GM18867 (cell line): ENCODE data around the gene IRAG1.
"Not testable (repeated sequence)": the region's sequence is repeated elsewhere in the genome, so short reads cannot be mapped to it uniquely, and the experiment has no call there.

Experiments used
- ATAC-seq: cut with Tn5 transposase; IDR thresholded peaks from one replicate; pipeline ENCODE4 v1.9.1; 2021; ENCODE audit warnings: mild to moderate bottlenecking, moderate library complexity; ENCODE audit not compliant: unreplicated experiment

IRAG1 gene

DNA sequence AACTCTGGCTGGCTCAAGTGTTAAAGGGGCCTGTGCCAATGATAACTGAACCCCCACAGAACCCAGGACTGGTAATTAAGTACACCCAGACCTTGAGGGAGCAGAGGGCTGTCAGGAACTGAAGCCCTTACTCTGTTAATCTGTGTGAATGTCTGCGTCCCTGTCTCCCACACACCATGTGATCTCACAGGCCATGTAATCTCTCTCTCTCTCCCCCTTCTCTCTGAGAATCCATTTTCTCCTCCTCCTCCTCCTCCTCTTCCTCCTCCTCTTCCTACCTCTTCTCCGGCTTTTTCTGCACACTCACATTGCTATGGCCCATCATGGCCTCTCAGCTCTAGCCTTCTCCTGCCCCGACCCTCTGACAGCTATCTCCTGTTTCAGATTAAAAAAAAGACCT lies 14.6 kb upstream of the IRAG1 start:
- ATAC-seq: no peak

DNA sequence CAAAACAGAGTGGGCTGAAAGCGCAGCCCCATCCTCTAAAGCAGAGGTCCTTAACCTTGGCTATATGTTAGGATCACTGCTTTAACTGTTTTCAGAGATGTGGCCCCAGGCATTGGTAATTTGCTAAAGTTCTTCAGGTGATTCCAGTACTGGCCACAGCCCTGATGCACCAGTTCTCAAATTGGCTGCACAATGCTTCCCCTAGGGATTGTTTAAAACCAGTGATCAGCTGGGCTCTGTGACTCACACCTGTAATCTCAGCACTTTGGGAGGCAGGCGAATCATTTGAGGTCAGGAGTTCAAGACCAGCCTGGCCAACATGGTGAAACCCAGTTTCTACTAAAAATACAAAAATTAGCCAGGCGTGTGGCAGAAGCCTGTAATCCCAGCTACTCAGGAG lies 8.4 kb upstream of the IRAG1 start:
- no peak for ATAC-seq

DNA sequence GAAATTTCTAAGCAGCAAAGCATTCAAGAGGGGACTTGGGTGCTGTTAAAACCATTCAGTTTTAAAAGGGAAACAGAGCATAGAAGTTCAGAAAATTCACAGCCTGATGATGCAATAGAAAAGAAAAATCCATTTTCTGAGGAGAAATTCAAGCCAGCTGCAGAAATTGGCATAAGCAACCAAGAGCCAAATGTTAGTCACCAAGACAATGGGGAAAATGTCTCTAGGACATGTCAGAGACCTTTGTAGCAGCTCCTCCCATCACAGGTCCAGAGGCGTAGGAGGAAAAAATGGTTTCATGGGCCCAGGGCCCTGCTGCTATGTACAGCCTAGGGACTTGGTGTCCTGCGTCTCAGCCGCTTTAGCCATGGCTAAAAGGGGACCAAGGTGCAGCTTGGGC lies 5.5 kb upstream of the IRAG1 start:
- ATAC-seq: no peak

DNA sequence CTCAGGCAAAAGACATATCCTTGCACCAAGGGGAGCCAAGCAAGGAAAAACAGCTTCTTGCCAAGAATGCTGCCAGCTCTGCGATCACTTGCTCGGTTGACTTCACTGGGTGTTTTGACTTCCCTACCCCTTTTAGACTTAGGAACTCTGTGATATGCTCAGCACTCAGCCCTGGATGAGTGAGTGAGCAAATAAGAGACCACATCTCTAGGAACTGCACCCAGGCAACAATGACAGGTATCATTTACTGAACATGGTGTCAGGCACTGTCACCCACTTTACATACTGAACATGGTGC lies 3.7 kb upstream of the IRAG1 start:
- no peak for ATAC-seq

DNA sequence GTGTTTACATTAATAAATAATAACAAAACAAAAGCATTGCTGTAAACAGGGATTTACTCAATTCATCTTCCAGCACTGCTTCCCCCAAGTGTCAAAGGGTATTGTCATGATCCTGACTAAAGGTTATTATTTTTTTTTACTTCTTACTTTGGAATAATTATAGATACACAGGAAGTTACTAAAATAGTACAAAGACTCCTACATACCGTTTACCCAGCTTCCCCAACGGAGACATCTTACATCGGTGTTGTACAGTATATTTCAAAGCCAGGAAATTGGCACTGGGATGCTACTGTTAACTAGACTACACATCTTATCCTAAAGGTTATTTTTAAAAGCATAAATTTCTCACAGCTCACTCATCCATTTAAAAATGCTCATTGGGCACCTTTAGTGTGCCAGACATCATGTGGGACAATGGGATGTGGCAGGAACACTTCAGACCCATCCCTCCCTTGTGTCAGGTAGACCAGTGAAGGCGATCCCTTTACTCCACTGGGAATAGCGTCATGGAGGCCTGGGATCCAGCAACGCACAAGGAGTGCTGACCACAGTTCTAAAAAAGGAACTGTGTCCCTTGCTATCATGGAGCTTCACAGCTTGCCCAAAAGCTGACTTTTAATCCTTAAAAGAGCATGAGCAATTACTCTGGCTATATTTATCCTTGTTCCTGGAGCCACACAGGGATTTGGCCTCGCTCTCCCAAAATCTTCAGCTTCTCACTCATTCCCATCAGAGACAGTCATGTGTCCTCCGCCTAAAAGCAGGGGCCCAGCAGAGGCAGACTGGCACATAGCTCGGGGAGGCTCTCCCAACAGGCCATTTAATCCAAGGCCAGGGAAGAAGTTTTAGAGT lies 3.1 kb upstream of the IRAG1 start:
- no peak for ATAC-seq

DNA sequence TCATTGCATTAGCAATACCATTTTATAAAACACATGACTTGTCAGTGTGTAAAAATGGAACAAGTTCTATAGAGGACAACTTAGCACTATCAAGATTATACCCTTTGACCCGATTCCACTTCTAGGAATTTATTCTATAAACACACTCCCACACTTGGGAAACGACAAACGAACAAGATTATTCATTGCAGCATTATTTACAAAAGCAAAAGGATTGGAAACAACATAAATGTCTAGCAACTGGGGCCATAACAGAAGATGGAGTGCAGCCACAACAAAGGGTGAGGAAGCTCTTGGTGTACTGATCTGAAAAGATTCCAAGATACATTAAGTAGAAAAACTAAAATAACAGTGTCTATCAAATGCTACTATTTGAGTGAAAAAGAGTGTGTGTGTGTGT lies 2.3 kb upstream of the IRAG1 start:
- no peak for ATAC-seq

DNA sequence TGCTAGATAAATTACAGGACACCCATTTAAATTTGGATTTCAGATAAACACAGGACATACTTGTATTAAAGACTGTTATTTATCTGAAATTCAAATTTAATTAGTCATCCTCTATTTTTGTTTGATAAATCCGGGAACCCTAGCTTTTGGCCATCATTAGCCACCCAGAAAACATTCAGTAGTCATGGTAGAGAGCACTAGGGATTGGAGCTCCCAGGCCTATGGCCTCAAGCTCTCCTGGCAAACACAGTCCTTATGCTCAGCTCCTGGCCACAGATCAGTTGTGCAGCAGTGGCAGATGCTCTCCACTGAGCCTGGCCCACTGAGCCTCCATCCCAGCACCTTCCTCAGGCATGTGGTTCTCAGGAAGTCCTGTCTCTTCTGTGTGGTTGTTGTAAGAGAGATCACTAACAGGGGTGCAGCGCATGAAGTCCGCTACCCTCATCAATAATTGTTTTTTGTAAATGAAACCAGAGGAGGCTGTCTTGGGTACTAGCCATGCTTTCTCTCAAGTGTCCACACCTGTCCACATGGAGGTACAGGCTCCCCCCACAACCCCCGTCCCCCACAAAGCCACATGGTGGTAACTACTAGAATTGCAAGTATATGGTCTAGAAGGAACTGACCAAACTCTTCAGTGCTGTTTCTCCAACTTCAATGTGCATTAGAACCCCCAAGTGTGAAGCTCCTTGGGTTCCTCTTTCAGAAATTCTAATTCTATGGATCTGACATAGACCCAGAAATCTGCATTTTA lies 1.1 kb upstream of the IRAG1 start:
- ATAC-seq: no peak

DNA sequence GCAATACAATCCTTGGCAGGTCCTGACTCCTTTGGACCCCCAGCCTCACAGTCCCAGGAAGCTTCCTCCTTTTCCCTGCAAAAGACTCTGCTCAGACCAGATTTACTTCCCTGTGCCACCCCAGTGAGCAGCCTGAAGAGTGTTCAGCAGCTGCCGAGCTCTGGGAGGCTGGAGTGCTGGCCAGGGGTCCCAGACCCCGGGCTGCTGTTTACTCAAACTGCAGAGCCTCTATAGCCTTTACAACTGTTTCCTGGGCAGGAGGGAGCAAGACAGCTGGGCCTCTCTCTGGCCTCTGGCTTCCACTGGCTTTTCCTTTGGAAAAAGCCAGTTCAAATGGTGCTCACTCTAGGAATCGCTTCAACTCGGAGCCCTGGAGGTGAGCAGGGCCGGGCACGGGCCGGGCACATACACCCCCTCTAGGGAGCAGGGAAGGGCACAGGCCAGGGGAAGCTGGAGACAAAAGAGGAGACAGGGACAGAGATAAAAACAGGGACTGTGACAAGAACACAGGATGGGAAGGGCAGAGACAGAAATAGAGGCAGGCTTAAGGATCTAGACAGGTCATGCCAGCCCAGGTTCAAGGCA lies 932 bp downstream of the IRAG1 start:
- ATAC-seq: no peak

DNA sequence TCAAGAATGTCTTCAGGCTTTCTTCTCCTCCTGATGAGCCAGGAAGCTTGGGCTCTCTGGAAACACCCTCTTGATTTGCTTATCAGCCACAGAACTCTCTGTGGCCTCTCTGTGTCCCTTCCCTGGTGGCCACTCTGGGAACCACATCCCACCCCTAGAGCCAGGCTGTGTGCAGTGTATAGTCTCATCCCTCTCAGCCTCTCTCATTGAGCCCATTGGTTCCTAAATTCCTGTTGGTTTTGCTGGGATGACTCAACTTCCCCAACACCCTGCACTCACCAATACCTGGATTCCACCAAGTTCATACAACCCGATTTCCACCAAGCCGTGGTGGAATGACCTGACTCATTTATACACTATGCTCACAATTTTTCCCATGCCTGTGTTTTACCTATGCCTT lies 5.2 kb downstream of the IRAG1 start:
- ATAC-seq: no peak

DNA sequence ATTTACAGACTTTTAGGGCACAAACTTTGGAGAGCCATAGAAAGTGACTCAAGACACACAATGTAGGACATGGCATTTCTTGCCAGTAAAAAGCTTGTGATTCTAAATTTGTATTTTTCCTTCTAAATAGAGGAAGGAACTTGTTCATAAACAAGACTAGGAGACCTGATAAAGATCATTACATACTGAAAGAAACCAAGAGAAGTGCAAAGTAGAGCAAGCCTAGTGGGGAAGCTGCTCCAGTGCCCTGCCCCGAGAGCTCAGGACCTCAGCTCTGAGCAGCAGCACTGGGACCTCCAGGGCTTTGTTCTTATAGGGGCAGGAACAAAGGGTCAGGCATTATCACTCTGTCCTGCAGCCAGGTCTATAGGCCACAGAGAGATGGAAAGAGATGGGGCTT lies 7.2 kb downstream of the IRAG1 start:
- ATAC-seq: no peak

DNA sequence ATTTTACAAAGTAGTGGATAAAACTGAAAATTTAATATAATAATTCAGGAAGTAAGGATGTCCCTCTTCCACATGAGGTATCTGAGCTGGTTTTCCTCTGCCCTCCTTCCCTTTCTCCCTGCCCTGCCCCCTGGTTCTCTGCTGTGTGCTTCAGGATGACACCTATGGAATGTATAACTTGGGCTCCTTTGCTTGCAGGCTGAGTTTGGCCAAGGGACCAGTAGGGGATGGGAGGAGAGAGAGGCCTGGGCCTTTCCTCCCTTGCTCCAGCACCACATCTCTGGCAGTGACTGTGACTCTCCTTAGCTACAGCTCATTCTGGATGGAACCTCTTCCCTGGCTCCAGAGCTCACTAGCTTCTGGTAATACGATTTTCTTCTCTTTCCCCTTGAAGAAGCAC lies 10.1 kb downstream of the IRAG1 start:
- ATAC-seq: no peak

DNA sequence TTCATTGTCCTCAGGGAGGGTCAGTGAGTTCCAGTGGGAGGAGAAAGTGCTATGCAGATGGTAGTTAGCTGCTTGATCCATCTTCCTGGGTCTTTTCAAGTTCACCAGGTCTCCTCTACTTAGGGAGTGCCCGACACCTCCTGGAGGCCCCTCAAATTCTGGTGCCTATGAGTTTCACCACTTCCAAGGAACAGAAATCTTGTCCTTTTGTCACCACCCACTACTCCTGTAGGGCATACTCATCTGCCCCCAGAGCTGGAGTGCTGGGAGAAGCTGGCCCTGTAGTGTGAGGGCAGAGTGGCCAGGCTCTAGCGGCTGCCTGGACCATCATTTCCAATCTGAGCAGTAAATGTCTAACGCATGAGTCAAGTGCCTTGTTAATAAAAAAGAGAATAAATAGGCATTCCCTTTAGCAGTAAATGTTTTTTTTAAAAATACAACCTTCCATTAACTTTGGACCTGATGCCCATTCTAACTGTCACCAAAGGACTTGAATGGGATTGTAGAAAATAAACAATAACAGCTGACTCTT lies 12.5 kb downstream of the IRAG1 start:
- ATAC-seq: no peak

DNA sequence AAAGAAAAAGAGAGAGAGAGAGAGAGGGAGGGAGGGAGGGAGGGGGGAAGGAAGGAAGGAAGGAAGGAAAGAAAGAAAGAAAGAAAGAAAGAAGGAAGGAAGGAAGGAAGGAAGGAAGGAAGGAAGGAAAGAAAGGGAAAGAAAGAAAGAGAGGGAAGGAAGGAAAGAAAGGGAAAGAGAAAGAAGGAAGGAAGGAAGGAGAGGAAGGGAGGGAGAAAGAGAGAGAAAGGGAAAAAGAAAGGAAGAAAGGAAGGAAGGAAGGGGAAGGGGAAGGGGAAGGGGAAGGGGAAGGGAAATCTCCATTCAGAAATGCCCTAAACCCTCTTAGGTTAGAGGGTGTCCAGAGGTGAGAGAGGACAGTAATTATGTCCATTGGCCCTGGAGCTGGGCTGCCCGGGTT lies 13.3 kb downstream of the IRAG1 start:
- ATAC-seq: not testable (repeated sequence)

DNA sequence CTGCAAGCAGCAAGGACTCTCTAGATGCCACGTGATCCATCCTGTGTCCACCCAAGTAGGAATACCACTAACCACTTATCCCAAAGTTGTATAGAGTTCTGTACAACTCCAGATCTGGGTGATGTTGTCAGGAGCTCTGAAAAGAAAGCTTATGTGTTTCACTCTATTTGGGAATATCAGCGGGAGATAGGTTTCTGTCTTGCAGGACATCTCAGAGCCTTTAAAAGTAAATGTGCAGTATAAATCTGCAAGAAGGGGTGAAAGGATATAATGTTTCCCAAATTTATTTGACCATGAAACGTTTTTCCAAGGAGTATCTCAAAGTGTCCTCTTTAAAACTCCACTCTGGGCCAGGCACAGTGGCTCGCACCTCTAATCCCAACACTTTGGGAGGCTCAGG lies 13.9 kb downstream of the IRAG1 start:
- ATAC-seq: no peak

DNA sequence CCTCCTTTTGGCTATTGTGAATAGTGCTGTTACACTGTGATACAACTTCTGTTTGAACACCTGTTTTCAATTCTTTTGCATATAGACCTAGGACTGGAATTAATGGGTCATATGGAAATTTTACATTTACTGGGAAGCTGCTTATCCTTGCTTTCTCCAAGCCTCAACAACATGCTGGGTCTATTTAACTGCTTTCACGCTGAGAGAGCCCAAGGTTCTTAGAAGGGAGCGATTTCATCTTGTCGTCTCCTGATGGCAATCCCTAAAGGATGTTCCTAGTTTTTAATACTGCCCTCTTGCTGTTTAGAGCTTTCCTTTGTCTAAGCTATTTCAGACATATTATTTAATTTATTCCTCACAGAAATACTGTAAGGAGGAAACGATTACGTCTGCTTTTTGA lies 15.5 kb downstream of the IRAG1 start:
- ATAC-seq: no peak

DNA sequence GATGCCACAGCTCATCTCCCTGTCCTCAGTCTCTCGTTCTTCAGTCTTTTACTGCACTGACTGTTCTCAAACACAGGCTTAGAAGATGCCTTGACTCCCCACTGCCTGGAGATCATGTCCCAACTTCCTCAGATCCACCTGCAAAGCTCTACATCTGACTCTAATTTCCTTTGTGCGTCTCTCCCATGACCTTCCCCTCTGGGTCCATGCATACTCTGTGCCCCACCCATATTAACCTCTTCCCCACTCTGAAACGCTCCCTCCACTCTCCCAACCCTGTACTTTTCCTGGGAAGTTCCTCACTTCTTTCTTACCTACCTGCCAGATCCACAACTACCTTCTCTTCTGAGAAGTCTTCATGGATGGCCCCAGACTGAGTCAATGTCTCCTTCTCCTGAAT lies 16.6 kb downstream of the IRAG1 start:
- no peak for ATAC-seq

DNA sequence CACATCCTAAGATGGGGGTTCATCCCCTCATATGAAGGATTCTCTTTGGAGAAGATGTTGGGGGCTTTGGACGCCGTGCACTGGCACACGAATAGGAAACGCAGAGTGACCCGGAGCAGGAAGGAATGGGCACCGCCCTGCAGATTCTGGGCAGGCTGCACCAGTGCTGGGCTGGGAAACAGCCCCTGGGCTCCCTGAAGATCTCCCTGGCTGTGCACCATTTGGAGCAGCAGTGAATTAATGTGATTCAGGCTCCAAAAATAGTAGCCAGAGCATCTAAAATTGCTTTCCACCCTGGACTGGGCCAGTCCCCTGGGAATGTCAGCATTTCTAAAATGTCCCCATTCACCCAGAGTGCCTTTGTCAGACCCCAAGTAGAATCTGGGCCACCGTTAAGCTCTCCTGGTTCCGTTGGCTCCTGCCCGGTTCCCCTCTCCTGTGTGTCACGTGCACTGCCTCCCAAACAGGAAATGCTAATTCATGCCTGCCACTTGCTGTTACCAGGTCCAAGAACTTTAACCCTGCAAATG lies 18.6 kb downstream of the IRAG1 start:
- ATAC-seq: no peak

DNA sequence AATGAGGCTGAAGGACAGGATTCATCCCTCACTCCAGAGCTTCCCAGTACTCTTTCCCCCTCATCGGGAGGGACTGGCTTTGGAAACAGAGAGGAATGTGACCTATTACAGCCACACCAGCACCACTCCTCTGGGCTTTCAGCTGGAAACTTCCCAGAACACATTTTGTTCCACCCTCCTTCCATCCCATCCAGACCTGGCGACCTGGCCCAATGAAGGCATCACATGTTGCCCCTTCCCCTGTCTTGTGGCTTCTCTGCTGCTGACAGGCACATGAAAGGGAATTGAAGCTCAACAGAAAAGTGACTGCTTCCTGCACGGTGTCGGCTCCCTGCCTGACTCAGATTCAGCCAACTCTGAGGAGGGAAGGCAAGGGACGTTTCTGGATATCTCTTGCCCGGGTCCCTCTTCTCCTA lies 19.1 kb downstream of the IRAG1 start:
- no peak for ATAC-seq

DNA sequence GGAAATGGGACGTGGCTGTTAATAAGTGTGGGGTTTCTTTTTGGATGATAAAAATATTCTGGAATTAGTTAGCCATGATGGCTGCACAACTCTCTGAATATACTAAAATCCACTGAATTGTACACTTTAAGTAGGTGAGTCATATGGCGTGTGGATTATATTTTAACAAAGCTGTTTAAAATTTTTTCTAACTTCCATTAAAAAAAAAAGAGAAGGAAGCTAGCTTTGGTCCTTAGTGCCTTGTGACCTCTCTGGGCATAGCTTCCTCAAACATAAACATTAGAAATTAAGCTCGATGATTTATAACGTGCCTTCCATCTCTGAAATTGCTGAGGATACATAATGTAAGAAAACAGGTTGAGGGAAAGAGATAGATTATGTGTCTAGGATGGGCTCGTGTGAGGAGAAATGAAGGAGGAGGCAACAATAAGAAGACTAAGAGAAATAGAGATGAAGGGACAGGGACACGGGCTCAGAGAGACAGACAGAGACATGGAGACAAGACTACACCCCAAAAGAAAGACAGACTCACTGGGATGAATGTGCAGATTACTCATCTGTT lies 20.0 kb downstream of the IRAG1 start:
- no peak for ATAC-seq

DNA sequence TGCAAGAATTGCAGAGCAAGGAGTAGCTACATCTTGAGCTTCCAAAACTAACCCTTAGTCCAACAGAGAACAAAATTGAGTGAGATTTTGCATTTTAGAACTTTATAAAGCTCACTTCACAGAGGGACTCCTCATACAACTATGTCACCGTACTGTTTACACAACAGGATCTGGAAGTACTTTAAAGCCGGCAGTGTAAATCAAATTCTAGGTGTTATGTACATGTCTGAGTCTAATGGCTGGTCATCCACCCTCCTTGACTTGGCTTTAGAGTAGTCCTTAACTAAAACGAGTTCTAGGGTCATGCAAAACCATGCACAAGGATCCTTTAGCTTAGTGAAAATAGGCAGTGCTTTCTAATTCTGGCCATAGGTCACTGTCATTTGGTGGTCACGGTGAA lies 23.5 kb downstream of the IRAG1 start:
- ATAC-seq: no peak

DNA sequence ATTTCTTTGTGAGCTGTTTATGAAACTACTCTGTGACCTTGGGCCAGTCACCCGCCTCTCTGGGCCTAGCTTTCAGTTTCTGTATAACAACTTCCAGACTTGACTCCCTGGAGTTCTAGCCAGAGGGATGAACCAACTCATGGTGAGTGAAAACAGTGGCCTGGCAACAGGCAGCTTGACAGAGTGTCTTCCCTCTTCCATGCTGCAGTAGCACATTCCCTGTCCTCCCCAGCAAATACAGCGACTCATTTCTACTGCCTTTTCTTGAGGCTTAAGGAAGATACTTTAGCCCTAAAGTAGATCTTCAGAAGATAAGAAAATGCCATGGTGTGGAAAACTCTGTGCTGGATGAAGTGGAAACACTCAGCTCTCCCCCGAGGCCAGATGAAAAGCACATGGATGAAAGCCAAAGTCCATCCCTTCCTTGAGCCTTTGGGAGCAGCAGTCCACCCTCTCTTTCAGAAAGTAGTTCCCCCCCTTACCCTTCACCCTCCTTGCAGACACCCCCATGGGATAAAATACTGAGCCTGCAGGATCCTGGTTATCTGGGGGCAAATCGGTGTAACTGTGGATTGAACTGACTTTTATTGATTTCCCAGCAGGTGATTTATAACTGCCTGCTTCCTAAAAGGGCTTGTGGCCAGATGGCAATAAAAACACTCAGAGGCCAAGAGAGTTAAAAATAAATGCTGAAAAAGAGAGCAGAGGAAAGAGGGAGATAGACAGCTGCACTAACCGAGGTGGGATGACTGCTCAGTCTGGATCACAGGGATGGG lies 24.1 kb downstream of the IRAG1 start:
- ATAC-seq: no peak
